ENCODE results near the gene NCOA6. TPM values are rescaled to one million over a fixed set of nuclear protein-coding genes. Genes with fewer than 3 reads are reported as not detected.
"Not testable (repeated sequence)": the region's sequence is repeated elsewhere in the genome, so short reads cannot be mapped to it uniquely, and the experiment has no call there.

NCOA6 gene
- total RNA-seq, 1 donor from 2014 or later: 59.5 TPM

- H3K27me3 Mint-ChIP-seq: no peaks in the 10 kb centered on the region
- no peak for TF ChIP-seq CTCF (conservative IDR thresholded peaks at IDR 0.05)
- no peak overlapping the region for H3K27ac Mint-ChIP-seq
- peaks cover 35% of the 10 kb centered on the region for H3K36me3 Mint-ChIP-seq
- no peak overlapping the region for H3K4me3 Mint-ChIP-seq
- H3K4me1 Mint-ChIP-seq (ENCODE audit: unreplicated experiment): no peaks in the 10 kb centered on the region
- no peaks in the 10 kb centered on the region for H3K9me3 Mint-ChIP-seq
- no peak for DNase-seq (ENCODE audit: extremely low spot score, unreplicated experiment)
Measured at GRCh38 chr20:34729416-34729815, 96.0 kb downstream of the NCOA6 start.

GRCh38 chr20:34724172-34724571, 101.3 kb downstream of the NCOA6 start:
- Mint-ChIP-seq H3K36me3 (peaks cover 39% of the 10 kb centered on the region), H3K9me3 (no peaks in the 10 kb centered on the region), H3K4me3 (no peak overlapping the region), H3K27me3 (no peaks in the 10 kb centered on the region), H3K4me1 (ENCODE audit: unreplicated experiment) (no peaks in the 10 kb centered on the region), H3K27ac (no peak overlapping the region)
- no peak for TF ChIP-seq CTCF (conservative IDR thresholded peaks at IDR 0.05)
- DNase-seq (ENCODE audit: extremely low spot score, unreplicated experiment): no peak

- H3K9me3 Mint-ChIP-seq; H3K27ac Mint-ChIP-seq; H3K4me1 Mint-ChIP-seq (ENCODE audit: unreplicated experiment); H3K27me3 Mint-ChIP-seq; H3K4me3 Mint-ChIP-seq; DNase-seq (ENCODE audit: extremely low spot score, unreplicated experiment): not testable (repeated sequence)
- peaks cover 50% of the 10 kb centered on the region for H3K36me3 Mint-ChIP-seq
Measured at GRCh38 chr20:34722560-34722959, 102.9 kb downstream of the NCOA6 start.

- Mint-ChIP-seq H3K36me3 (peaks cover 39% of the 10 kb centered on the region), H3K27me3 (no peaks in the 10 kb centered on the region), H3K4me1 (ENCODE audit: unreplicated experiment) (no peaks in the 10 kb centered on the region), H3K27ac (no peak overlapping the region), H3K4me3 (no peak overlapping the region), H3K9me3 (no peaks in the 10 kb centered on the region)
- TF ChIP-seq CTCF (conservative IDR thresholded peaks at IDR 0.05): no peak
- DNase-seq (ENCODE audit: extremely low spot score, unreplicated experiment): no peak
Measured at GRCh38 chr20:34720266-34720665, 105.2 kb downstream of the NCOA6 start.

- not testable (repeated sequence) for H3K4me1 Mint-ChIP-seq (ENCODE audit: unreplicated experiment); H3K27me3 Mint-ChIP-seq; DNase-seq (ENCODE audit: extremely low spot score, unreplicated experiment); H3K9me3 Mint-ChIP-seq; H3K4me3 Mint-ChIP-seq; H3K27ac Mint-ChIP-seq
- peaks cover 45% of the 10 kb centered on the region for H3K36me3 Mint-ChIP-seq
Measured at GRCh38 chr20:34719242-34720017, 106.0 kb downstream of the NCOA6 start.

GRCh38 chr20:34717230-34718095, 108.0 kb downstream of the NCOA6 start:
- DNase-seq (ENCODE audit: extremely low spot score, unreplicated experiment): no peak
- no peak for TF ChIP-seq CTCF (conservative IDR thresholded peaks at IDR 0.05)
- Mint-ChIP-seq H3K36me3 (peaks cover 46% of the 10 kb centered on the region), H3K4me3 (no peak overlapping the region), H3K4me1 (ENCODE audit: unreplicated experiment) (peaks cover 9% of the 10 kb centered on the region), H3K27me3 (no peaks in the 10 kb centered on the region), H3K27ac (no peak overlapping the region), H3K9me3 (no peaks in the 10 kb centered on the region)

Data from type B pancreatic cell (in vitro differentiated cells).